K562 (cell line): ENCODE measurements around the gene LLGL2.

Experiments
- CTCF ChIP-seq, 3 experiments: IDR thresholded peaks in 2 of 3; conservative IDR thresholded peaks in 1 of 3; 2 replicates each; pipeline ENCODE4 v1.5.1; 2011 to 2012; ENCODE audit warnings: low read length in 3 of 3, mild to moderate bottlenecking in 3 of 3, control low read depth in 2 of 3, improper control_type of control experiment in 1 of 3, inconsistent platforms in 1 of 3, low read depth in 1 of 3, mixed read lengths in 1 of 3, moderate library complexity in 1 of 3; ENCODE audit not compliant: insufficient read depth in 2 of 3
- MITF ChIP-seq: IDR thresholded peaks from 2 replicates; pipeline ENCODE4 v1.6.1; 2014; ENCODE audit warnings: antibody characterized with exemption
- MXI1 ChIP-seq: IDR thresholded peaks from 2 replicates; pipeline ENCODE4 v1.6.1; 2011; ENCODE audit warnings: low read depth, mild to moderate bottlenecking, improper control_type of control experiment, low read length
- MYC ChIP-seq, 2 experiments: fragments of 250-450 bp in 1 of 2; sonication (Bioruptor Pico) in 1 of 2; IDR thresholded peaks; 2 replicates each; pipeline versions ENCODE4 v1.5.1 to v1.6.1; 2012 to 2021; ENCODE audit warnings: low read depth in 2 of 2, borderline replicate concordance in 1 of 2, improper control_type of control experiment in 1 of 2, low read length in 1 of 2, mild to moderate bottlenecking in 1 of 2, moderate library complexity in 1 of 2
- NFXL1 ChIP-seq: fragments of 450-650 bp; formaldehyde crosslinking; IDR thresholded peaks from 2 replicates; pipeline ENCODE4 v1.4.0; 2021; ENCODE audit warnings: mild to moderate bottlenecking
- SP2 ChIP-seq: IDR thresholded peaks from 2 replicates; pipeline ENCODE4 v1.6.1; 2011; ENCODE audit warnings: mild to moderate bottlenecking, low read depth, low read length, moderate library complexity; ENCODE audit not compliant: poor library complexity, severe bottlenecking; ENCODE audit errors: extremely low read depth
- SRSF1 ChIP-seq: fragments of 200-400 bp; formaldehyde crosslinking; IDR thresholded peaks from 2 replicates; pipeline ENCODE4 v1.6.1; 2017; ENCODE audit warnings: mild to moderate bottlenecking, low read depth, low read length, moderate library complexity
- TCF7L2 ChIP-seq: fragments of 150-350 bp; IDR thresholded peaks from 2 replicates; pipeline ENCODE4 v1.6.1; 2016; ENCODE audit warnings: low read depth, mild to moderate bottlenecking, low read length, moderate library complexity
- ZBTB8A ChIP-seq: fragments of 450-650 bp; IDR thresholded peaks from 2 replicates; pipeline ENCODE4 v1.6.1; 2018; ENCODE audit warnings: mild to moderate bottlenecking, moderate library complexity; ENCODE audit not compliant: partially characterized antibody
- ZNF398 ChIP-seq: fragments of 250-450 bp; sonication (Bioruptor Pico); IDR thresholded peaks from 2 replicates; pipeline ENCODE4 v1.8.0; 2021; ENCODE audit warnings: moderate library complexity, mild to moderate bottlenecking, inconsistent platforms

- TF ChIP-seq TCF7L2 = no peak
- no peak for TF ChIP-seq ZNF398 (CRISPR knock-in tag)
- TF ChIP-seq CTCF (IDR thresholded peaks at IDR 0.05 in 2 of 3, conservative IDR thresholded peaks at IDR 0.05 in 1 of 3; ENCODE audit: insufficient read depth in 2 of 3, low read depth in 1 of 3, low read length in 3 of 3) = no peak
- TF ChIP-seq ZBTB8A = no peak
- TF ChIP-seq MXI1 = no peak
- no peak for TF ChIP-seq MYC (IDR thresholded peaks at IDR 0.05; ENCODE audit: low read depth, low read length)
- TF ChIP-seq MYC (CRISPR knock-in tag; IDR thresholded peaks at IDR 0.05; ENCODE audit: borderline replicate concordance, low read depth) = no peak
- no peak for TF ChIP-seq SP2
- TF ChIP-seq MITF = no peak
- no peak for TF ChIP-seq SRSF1
- no peak for TF ChIP-seq NFXL1 (CRISPR knock-in tag)
Measured at GRCh38 chr17:75602644-75603043, 77.1 kb downstream of the LLGL2 start.
